HG03354 (cell line): Measurements from ENCODE around the gene SAMD11.
A peak's percentile ranks its signal among the peaks of the same experiment; 100 is the strongest.

Experiments
- ATAC-seq: cut with Tn5 transposase; IDR thresholded peaks from one replicate; pipeline ENCODE4 v1.9.1; 2021; ENCODE audit warnings: mild to moderate bottlenecking; ENCODE audit not compliant: unreplicated experiment, poor library complexity, severe bottlenecking

The SAMD11 gene

DNA sequence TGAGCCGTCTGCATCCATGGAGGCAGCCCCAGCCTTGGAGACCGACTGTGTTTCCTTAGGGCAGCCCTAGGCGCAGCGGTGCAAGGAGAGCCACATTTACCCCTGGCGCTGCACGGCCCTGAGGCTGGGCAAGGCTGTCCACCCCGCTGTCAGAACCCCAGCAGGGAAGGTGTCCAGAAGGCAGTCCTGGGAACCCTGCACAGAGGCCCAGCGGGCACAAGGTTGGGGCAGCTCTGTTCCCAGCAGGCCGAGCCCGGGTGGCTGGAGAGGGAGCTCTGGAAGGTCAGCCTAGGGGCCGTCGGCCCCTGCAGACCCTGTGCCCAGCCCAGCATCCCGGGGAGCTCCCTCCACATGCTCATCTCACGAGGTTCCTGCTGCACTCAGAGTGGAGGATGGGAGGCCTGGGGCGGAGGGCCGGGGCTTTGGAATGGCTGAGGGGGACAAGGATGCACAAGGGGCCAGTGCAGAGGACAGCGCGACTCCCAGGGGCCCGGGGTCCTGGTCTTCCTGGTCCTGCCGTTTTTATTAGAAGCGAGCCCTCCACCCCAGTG lies 19.9 kb upstream of the SAMD11 start:
- ATAC-seq = no peak

DNA sequence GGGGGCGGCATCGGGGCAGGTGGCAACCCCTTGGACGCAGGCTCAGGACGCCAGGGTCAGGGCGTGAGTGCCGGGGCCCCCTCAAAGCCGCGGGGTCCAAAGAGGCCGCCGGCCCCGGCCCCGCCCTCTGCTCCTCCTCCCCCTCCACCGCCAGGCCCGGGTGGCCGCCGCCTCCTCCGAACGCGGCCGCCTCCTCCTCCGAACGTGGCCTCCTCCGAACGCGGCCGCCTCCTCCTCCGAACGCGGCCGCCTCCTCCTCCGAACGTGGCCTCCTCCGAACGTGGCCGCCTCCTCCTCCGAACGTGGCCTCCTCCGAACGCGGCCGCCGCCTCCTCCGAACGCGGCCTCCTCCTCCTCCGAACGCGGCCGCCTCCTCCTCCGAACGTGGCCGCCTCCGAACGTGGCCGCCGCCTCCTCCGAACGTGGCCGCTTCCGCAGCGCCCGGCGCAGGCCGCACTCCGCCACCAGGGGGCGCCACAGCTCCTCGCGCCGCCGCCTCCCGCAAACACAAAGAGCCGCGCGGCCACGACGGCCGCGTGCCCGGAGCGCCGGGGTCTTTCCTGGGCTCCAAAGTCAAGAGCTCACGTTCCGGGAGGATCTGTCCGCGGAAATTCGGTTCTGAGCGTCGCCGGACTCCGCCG lies 19.3 kb upstream of the SAMD11 start:
- peak; percentile 65 for ATAC-seq

- ATAC-seq = peak; percentile 45
These were observed 18.5 kb upstream of the SAMD11 start for GRCh38 chr1:905071-905749.

DNA sequence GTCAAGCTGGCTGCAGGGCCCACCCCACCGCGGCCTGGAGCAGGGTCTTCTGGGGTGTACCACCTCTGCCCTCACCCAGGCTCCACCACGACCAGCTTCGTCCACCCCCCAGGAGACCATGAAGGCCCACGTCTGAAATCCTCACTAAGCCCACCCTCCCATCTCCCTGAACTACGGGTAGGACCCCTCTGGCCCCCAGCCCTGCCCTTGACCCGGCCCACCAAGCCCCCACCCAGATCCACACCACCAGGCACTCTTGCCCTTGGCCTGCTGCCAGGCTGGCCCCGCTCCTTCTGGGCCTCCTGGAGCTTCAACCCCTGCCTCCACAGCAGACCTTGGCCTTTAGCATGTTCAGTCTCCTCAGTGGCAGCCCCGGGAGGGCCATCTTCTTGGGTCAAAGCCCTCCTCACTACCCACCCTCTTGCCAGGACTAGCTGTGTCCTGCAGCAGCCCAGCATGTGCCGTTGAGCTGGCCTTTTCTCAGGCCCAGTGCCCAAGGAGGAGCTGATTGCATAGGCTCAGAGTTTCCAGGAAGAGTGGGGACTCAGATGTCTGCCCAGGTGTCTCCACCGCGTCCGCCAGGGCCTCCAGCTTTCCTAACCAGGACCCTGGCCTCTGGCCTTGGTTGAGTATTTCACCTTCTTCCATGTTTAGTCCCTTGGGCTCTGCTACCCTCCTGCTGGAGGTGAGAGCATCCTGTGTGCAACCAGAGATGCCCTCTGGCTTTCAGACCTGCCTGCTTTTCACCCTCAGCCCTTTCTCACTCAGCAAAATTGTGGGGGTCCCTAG lies 17.7 kb upstream of the SAMD11 start:
- ATAC-seq = no peak

- ATAC-seq = no peak
These were observed 16.9 kb upstream of the SAMD11 start for GRCh38 chr1:906600-907420.

DNA sequence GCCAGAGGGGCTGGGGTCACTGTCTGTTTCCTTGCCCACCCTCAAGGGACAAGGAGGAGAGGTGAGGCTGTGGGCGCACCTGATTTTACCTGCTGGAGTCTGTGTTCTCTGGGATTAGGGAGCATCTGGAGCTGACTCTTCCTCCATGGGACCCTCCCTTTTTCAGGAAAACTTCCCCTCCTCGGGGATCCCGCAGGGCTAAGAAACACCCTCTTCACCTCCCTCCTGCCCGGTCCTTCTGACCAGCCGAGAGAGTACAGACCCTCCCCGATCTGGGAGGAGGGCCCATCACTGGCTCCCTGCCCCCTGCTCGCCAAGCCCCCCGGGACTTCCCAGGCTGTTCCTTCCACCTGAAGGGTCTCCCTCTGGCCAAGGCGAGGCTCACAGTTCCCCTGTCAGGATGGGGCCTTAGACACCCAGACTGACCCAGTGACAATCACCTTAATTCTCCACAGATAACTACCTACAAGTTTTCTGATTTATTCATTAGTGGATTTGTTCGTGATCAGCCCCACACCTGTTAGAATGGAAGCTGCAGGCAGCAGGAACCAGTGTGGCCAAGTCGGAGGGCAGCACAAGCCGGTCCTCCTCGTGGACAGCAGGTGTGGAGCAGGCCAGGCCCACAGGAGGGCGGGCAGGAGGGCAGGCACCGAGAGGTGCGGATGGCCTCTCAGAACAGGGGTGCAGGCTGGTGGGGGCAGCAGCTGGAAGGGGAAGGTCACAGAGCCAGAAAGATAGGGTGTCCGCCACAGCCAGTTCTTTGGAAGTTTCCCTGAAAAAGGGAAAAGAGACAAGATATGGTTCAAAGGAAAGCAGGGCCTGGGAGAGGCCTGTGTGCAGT lies 15.9 kb upstream of the SAMD11 start:
- ATAC-seq = no peak

- no peak for ATAC-seq
These were observed 15.1 kb upstream of the SAMD11 start for GRCh38 chr1:908661-909060.

DNA sequence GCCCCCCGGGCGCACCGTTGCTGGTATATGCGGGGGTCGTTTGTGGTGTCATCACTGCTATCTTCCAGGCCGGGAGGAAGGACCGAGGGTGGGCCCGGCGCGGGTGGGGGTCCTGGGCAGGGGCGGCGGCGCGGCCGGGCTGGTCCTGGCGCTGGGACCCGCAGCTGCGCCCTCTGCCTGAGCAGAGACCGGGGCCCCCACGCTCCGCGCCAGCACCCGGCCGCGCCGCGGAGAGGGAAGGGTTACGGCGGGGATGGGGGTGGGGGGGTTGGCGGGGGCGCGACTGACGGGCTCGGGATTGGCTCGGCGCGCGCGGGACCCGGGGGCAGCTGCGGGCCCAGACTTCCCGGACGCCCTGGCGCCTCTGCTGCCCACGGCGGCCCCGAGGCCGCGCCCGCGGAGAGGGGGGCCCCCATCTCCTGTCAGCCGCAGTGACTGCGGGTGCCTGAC lies 13.8 kb upstream of the SAMD11 start:
- ATAC-seq = no peak

DNA sequence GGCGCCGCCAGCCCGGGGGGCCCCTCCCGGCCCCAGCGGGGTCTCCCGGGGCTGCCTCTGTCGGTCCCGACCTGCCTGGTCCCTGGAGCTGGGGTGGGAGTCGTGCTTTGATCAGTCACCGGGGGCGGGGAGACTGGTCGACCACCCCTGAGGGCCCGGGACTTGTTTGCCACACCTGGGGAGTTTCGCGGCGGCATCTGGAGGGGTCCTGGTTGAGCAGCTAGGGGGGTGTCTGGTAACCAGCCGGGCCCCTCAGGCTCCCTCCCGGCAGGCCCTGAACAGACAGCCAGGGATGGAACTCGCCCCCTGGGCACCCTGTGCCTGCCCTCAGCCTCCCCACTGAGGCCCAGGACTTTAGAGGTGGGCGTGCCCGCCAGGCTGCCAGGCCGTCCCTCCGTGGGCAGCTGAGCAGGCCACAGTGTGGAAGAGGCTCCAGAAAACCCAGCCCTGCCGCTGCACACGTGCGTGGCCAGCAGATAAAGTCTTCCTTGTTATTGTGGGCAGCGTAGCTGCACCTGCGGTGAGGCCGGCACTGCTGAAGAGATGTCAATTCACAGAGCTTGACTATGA lies 13.3 kb upstream of the SAMD11 start:
- no peak for ATAC-seq

DNA sequence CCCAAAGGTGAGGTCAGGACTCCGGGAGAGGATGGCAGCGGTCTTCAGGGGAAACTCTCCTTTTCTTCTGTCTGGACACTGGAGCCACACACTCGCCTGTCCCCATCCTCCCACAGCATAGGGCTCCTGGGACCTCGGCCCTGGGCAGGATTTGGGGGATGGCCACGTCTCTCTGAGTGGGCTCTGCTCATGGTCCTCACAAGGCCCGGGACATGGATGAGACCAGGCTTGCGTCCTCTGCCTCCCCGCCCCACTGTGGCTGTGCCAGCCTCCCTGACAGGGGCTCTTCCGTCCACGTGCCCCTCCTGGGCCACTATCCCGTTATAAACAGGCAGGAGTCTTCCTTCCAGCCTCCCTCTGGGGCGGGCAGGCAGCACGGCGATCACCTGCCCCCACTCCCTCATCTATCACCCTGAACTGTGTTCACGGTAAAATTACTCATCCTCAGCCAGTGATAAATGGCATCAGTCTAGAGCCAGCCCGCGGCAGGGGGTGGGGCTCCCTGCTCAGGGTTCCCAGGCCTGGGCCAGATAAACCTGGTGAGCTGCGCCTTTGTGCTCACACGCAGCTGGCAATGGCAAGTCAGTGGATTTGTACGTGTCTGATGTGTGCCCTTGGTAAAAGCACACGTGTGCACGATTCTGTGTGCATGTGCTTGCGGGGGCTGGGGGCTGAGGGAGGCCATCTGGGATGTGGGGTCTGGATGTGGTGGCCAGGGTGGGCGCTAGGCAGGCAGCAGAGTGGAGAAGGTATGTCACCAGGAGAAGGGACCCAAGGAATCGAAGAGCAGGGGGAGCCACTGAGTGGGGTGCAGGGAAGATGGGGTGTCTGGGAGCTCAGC lies 12.6 kb upstream of the SAMD11 start:
- ATAC-seq = no peak

DNA sequence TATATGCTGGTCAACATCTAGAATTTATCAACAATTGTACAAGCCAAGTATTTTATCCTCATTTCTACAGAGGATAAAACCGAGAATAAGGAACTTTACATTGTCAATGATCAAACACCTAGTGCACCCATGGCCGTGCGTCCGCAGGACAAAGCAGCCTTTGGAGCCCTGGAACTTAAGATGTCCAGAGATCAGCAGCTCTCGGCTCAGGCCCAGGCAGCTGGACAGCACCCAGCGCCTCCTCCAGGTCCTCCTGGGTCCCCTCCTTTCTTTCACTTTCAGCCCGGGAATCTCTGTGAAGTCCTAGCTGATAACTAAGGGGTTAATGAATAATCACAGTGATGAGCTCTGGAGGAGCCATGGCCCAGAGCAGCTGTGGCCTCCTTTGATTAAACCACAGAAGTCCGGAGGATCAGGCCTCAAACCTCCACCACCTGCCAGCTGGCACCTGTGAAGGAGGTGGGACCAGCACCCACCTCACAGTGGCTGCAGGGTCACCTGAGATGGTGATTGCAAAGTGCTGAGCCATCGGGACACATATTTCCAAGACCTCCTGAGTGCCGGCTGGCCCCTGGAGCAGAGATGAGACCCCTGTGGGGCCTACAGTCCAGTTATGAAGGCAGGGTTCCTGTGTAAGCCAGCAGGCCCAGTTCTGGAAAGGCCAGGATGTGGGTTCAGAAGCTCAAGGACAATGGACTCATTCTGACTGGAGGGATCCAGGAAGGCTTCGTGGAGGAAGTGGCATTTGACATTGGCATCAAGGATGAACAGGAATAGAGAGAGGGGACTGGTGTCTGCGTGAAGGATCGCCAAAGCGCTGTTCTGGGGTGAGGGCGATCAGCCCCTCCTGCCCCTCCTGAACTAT lies 11.6 kb upstream of the SAMD11 start:
- no peak for ATAC-seq

DNA sequence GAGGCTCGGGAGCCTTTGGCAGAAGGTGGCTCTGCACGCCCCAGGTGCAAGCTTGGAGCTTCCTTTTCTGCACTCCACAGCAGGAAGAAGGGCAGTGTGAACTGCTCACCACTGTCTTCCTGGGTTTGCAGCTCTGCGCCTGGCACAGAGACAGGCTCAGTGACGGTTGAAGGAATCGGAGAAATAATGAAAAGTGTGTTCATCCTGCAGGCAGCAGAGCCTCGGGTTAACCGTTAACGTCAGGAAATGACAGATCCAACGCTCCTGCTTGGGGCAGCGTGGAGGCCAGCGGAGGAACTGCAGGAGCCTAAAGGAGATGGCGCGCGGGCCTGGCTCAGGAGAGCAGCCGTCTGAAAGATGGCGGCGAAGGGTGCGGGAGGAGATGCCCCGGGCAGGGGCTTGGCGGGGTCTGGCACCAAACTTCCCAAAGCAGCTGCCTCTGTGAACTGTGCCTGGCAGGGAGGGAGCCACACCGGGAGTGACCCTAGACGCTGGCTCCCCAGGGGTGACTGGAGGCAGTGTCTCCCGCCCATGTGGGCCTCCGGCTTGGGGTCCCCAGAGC lies 10.9 kb upstream of the SAMD11 start:
- ATAC-seq = no peak

DNA sequence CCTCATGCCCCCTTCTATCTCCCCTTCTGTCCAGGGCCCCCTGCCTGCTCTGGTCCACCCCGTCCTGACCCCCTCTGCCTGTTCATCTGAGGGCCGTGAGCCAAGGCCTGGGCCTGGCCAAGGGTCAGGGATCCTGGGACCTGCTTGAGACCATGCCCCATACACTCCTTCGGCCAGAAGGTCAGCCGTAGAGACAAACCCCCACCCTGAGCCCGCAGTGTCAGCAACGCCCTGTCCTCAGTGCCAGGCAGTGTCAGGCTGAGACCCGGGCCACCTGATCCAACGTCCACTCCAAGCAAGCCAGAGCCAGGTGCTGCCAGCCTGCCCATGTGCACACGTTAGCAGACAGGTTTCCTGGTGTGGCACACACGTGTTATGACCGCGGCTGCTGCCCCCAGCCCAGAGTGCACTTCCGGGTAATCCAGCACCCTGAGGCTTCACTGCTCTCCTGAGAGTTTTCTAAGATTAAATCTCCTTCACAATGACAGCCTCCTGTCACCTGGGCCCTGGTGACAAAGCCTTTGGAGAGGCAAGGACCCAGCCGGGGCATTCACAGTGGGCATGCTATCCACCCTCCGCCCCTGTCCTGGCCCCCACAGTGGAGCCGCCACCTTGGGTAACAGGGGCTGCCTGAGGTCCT lies 10.1 kb upstream of the SAMD11 start:
- ATAC-seq = no peak

DNA sequence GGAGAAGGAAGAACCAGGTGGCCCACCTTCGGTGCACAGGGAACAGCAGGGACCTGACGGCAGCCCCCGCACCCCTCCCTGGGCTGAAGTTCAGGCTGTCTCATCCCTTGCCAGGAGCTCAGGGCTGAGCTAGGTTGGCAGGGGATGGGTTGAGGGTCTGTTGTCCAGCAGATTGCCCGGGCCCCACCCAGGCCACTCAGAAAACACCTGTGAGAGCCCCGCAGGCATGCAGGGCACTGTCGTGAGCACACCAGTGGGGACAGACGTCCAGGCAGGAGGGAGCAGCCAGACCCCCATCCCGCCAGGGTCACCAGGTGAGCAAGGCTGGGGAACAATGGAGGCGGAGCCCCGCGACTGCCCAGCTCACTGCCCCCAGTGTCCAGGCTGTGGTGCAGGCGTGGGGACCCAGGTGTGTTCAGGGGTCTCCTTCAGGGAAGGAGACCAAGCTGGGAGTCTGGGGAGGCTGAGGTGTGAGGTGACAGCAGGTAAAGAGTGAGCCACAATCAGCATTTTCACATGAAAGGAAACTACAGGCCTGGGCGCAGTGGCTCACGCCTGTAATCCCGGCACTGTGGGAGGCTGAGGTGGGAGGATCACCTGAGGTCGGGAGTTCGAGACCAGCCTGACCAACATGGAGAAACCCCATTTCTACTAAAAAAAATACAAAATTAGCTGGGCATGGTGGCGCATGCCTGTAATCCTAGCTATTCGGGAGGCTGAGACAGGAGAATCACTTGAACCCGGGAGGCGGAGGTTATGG lies 9.4 kb upstream of the SAMD11 start:
- no peak for ATAC-seq

- no peak for ATAC-seq
These were observed 8.8 kb upstream of the SAMD11 start for GRCh38 chr1:914891-915280.
